Neural cell (in vitro differentiated cells): ENCODE data around the gene CISH. TPM values are rescaled to one million over a fixed set of nuclear protein-coding genes. Genes with fewer than 3 reads are reported as not detected.

Source experiments
- H2AFZ ChIP-seq: fragments of 200-600, 300-800 bp; sonication (generic), shearing (Covaris generic); 2 replicates; pipeline ENCODE4 v1.6.0; 2014; ENCODE audit warnings: low read depth, mild to moderate bottlenecking, antibody characterized with exemption, low read length, moderate library complexity
- H3F3A ChIP-seq: fragments of 200-600 bp; shearing (Covaris generic); 2 replicates; pipeline ENCODE4 v1.6.1; 2016; ENCODE audit warnings: mild to moderate bottlenecking, moderate library complexity, mixed read lengths, antibody characterized with exemption, low read length; ENCODE audit not compliant: insufficient read depth, poor library complexity, severe bottlenecking
- H3K27ac ChIP-seq: fragments of 200-600, 300-800 bp; sonication (generic), shearing (Covaris generic); 2 replicates; pipeline ENCODE4 v1.5.1; 2014; ENCODE audit warnings: mild to moderate bottlenecking, low read length, moderate library complexity
- H3K27me3 ChIP-seq: fragments of 300-800, 200-600 bp; sonication (generic), shearing (Covaris generic); 2 replicates; pipeline ENCODE4 v1.6.0; 2014; ENCODE audit warnings: mild to moderate bottlenecking, low read depth, low read length, moderate library complexity; ENCODE audit not compliant: insufficient read depth
- H3K36me3 ChIP-seq: fragments of 300-800, 200-600 bp; sonication (generic), shearing (Covaris generic); 2 replicates; pipeline ENCODE4 v1.5.1; 2014; ENCODE audit warnings: mild to moderate bottlenecking, antibody characterized with exemption, low read length, moderate library complexity; ENCODE audit not compliant: insufficient read depth
- H3K4me2 ChIP-seq: fragments of 300-800, 200-600 bp; sonication (generic), shearing (Covaris generic); 2 replicates; pipeline ENCODE4 v1.6.0; 2014; ENCODE audit warnings: mild to moderate bottlenecking, low read length
- H3K4me3 ChIP-seq: fragments of 300-800, 200-600 bp; sonication (generic), shearing (Covaris generic); 2 replicates; pipeline ENCODE4 v1.5.1; 2014; ENCODE audit warnings: mild to moderate bottlenecking, low read length, moderate library complexity
- H3K79me2 ChIP-seq: fragments of 200-600 bp; shearing (Covaris generic); replicated peaks from 2 replicates; pipeline ENCODE4 v1.6.0; 2014; ENCODE audit warnings: mild to moderate bottlenecking, low read length, moderate library complexity; ENCODE audit not compliant: insufficient read depth
- H3K9ac ChIP-seq: fragments of 300-800, 200-600 bp; sonication (generic), shearing (Covaris generic); 2 replicates; pipeline ENCODE4 v1.6.1; 2016; ENCODE audit warnings: mild to moderate bottlenecking, low read length, mixed read lengths
- H3K9me2 ChIP-seq: fragments of 200-600 bp; shearing (Covaris generic); 2 replicates; pipeline ENCODE4 v1.6.1; 2016; ENCODE audit warnings: mild to moderate bottlenecking, low read length, mixed read lengths; ENCODE audit not compliant: insufficient read depth
- H3K9me3 ChIP-seq: fragments of 200-600, 300-800 bp; sonication (generic), shearing (Covaris generic); 2 replicates; pipeline ENCODE4 v1.6.1; 2016; ENCODE audit warnings: mild to moderate bottlenecking, mixed run types, low read length, moderate library complexity, mixed read lengths
- H4K20me1 ChIP-seq: fragments of 200-600 bp; shearing (Covaris generic); 2 replicates; pipeline ENCODE4 v1.6.1; 2016; ENCODE audit warnings: mild to moderate bottlenecking, mixed run types; ENCODE audit not compliant: insufficient read depth
- EP300 ChIP-seq: fragments of 450-650 bp; conservative IDR thresholded peaks from 2 replicates; pipeline ENCODE4 v1.6.1; 2014; ENCODE audit warnings: antibody characterized with exemption, mild to moderate bottlenecking, moderate library complexity; ENCODE audit not compliant: poor library complexity, severe bottlenecking
- EZH2 ChIP-seq: fragments of 200-600, 300-800 bp; shearing (Covaris generic), sonication (generic); IDR thresholded peaks from 2 replicates; pipeline ENCODE4 v1.6.1; 2014; ENCODE audit warnings: antibody characterized with exemption, low read length, borderline replicate concordance, mild to moderate bottlenecking; ENCODE audit not compliant: insufficient read depth, poor library complexity, severe bottlenecking
- MXI1 ChIP-seq: fragments of 450-650 bp; conservative IDR thresholded peaks from 2 replicates; pipeline ENCODE4 v1.6.1; 2014; ENCODE audit warnings: antibody characterized with exemption, mild to moderate bottlenecking; ENCODE audit not compliant: poor library complexity, severe bottlenecking
- POLR2AphosphoS5 ChIP-seq: IDR thresholded peaks from 2 replicates; pipeline ENCODE4 v1.6.1; 2012
- RAD21 ChIP-seq: fragments of 450-650 bp; conservative IDR thresholded peaks from 2 replicates; pipeline ENCODE4 v1.6.1; 2014; ENCODE audit warnings: antibody characterized with exemption, mild to moderate bottlenecking, moderate library complexity
- SMC3 ChIP-seq: fragments of 450-650 bp; conservative IDR thresholded peaks from 2 replicates; pipeline ENCODE4 v1.6.1; 2014; ENCODE audit warnings: antibody characterized with exemption, mild to moderate bottlenecking, moderate library complexity; ENCODE audit not compliant: poor library complexity
- TAF1 ChIP-seq: IDR thresholded peaks from 2 replicates; pipeline ENCODE4 v1.6.1; 2012; ENCODE audit warnings: low read depth
- polyA plus RNA-seq: library from polyadenylated mRNA; depleted of rRNA; stranded (reverse); fragments of >200 nt; gene quantifications from 2 replicates; pipeline ENCODE4 v1.2.3, GENCODE V29; 2014
- TF ChIP-seq, protein P1 (sequence below): fragments of 450-650 bp; IDR thresholded peaks from 2 replicates; pipeline ENCODE4 v1.5.1; 2014; ENCODE audit warnings: antibody characterized with exemption, mild to moderate bottlenecking, moderate library complexity; ENCODE audit not compliant: poor library complexity, severe bottlenecking
- TF ChIP-seq, protein P2 (sequence below): IDR thresholded peaks from 2 replicates; pipeline ENCODE4 v1.6.1; 2012; ENCODE audit warnings: borderline replicate concordance

The CISH gene
- polyA plus RNA-seq, 1 donor from 2014 or later = not detected

DNA sequence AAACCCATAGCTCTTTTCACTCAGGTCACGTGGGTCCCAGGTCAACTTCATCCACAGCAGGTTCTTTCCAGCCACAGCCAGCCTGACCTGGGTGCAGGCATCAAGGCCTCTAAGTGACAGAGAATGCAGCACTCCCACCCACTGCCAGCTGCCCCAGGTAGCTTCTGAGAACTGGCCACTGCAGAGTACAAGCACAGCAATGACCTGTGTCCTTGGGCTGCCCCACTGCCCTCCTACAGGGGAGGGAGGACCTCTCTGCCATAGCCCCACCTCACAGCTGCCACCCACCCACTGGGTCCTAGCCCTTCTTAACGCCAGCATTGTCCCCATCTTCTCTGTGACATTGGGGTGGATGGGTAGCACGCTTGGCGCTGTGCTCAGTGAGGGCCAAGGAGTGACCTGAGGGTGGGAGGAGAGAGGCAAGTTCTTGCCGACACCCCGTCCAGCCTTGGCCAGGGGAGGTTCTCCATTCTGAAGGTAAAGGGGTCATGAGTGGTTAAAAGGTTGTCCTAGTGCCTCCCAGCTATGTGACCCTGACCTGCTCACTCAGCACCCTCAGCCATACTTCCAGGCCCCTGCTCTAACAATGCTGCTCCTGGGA lies 12.4 kb downstream of the CISH start:
- TF ChIP-seq, protein P1, sequence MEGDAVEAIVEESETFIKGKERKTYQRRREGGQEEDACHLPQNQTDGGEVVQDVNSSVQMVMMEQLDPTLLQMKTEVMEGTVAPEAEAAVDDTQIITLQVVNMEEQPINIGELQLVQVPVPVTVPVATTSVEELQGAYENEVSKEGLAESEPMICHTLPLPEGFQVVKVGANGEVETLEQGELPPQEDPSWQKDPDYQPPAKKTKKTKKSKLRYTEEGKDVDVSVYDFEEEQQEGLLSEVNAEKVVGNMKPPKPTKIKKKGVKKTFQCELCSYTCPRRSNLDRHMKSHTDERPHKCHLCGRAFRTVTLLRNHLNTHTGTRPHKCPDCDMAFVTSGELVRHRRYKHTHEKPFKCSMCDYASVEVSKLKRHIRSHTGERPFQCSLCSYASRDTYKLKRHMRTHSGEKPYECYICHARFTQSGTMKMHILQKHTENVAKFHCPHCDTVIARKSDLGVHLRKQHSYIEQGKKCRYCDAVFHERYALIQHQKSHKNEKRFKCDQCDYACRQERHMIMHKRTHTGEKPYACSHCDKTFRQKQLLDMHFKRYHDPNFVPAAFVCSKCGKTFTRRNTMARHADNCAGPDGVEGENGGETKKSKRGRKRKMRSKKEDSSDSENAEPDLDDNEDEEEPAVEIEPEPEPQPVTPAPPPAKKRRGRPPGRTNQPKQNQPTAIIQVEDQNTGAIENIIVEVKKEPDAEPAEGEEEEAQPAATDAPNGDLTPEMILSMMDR = no peak
- TF ChIP-seq EP300 (no peak), TAF1 (no peak), MXI1 (no peak), EZH2 (no peak), SMC3 (no peak), RAD21 (no peak), POLR2AphosphoS5 (no peak)
- TF ChIP-seq, protein P2, sequence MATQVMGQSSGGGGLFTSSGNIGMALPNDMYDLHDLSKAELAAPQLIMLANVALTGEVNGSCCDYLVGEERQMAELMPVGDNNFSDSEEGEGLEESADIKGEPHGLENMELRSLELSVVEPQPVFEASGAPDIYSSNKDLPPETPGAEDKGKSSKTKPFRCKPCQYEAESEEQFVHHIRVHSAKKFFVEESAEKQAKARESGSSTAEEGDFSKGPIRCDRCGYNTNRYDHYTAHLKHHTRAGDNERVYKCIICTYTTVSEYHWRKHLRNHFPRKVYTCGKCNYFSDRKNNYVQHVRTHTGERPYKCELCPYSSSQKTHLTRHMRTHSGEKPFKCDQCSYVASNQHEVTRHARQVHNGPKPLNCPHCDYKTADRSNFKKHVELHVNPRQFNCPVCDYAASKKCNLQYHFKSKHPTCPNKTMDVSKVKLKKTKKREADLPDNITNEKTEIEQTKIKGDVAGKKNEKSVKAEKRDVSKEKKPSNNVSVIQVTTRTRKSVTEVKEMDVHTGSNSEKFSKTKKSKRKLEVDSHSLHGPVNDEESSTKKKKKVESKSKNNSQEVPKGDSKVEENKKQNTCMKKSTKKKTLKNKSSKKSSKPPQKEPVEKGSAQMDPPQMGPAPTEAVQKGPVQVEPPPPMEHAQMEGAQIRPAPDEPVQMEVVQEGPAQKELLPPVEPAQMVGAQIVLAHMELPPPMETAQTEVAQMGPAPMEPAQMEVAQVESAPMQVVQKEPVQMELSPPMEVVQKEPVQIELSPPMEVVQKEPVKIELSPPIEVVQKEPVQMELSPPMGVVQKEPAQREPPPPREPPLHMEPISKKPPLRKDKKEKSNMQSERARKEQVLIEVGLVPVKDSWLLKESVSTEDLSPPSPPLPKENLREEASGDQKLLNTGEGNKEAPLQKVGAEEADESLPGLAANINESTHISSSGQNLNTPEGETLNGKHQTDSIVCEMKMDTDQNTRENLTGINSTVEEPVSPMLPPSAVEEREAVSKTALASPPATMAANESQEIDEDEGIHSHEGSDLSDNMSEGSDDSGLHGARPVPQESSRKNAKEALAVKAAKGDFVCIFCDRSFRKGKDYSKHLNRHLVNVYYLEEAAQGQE = no peak
- H3K27me3 ChIP-seq = no peaks in the 10 kb centered on the region
- no peak overlapping the region for H3K9ac ChIP-seq
- no peaks in the 10 kb centered on the region for H4K20me1 ChIP-seq
- H3K27ac ChIP-seq = no peak overlapping the region
- H3K4me2 ChIP-seq = no peak overlapping the region
- H3K9me2 ChIP-seq = no peaks in the 10 kb centered on the region
- no peaks in the 10 kb centered on the region for H3K36me3 ChIP-seq
- H2AFZ ChIP-seq = no peak overlapping the region
- no peaks in the 10 kb centered on the region for H3K79me2 ChIP-seq
- H3K4me3 ChIP-seq = no peak overlapping the region
- no peaks in the 10 kb centered on the region for H3F3A ChIP-seq
- H3K9me3 ChIP-seq = no peaks in the 10 kb centered on the region

DNA sequence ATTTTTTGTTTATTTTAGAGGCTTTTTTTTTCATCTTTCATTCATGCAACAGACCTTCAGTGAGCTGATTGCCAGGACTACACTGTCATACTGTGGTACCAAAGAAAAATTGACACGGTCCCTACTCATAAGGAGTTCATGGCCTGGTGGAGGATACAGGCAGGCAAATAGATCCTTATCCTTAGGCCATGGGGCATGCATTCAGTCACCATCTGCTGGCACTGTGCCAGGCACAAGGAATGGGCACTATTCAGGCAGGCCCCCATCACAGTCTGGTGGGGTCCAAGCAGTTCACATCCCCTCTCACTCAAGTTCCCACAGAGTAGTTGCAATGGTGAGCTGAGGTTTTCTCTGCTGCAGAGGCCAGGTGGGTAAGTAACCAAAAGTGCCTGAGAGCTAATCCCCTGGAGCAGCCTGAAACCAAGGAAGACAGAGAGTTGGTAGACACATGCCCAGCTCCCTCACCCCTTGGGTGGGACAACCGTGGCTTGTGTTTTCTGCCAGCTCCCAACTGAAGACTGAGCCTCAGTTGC lies 17.3 kb downstream of the CISH start:
- no peak overlapping the region for H3K4me3 ChIP-seq
- H3K27ac ChIP-seq = no peak overlapping the region
- no peak overlapping the region for H2AFZ ChIP-seq
- no peaks in the 10 kb centered on the region for H3F3A ChIP-seq
- no peaks in the 10 kb centered on the region for H3K27me3 ChIP-seq
- H3K9me3 ChIP-seq = no peaks in the 10 kb centered on the region
- H4K20me1 ChIP-seq = no peaks in the 10 kb centered on the region
- H3K9me2 ChIP-seq = no peaks in the 10 kb centered on the region
- H3K9ac ChIP-seq = no peak overlapping the region
- no peaks in the 10 kb centered on the region for H3K79me2 ChIP-seq
- no peaks in the 10 kb centered on the region for H3K36me3 ChIP-seq
- TF ChIP-seq, protein P1 = no peak
- TF ChIP-seq, protein P2 = no peak
- TF ChIP-seq MXI1 (no peak), TAF1 (no peak), POLR2AphosphoS5 (no peak), EP300 (no peak), SMC3 (no peak), EZH2 (no peak), RAD21 (no peak)
- no peak overlapping the region for H3K4me2 ChIP-seq
